Motor neuron (in vitro differentiated cells): Measurements from ENCODE around the gene TCF20. TPM values are rescaled to one million over a fixed set of nuclear protein-coding genes. Genes with fewer than 3 reads are reported as not detected.

Source experiments
- ATAC-seq, 8 experiments: fragments of 200-7000 bp; cut with Tn5 transposase; replicated peaks in 6 of 8; 2 replicates each; pipeline ENCODE4 v1.8.0; 2021; ENCODE audit warnings: mild to moderate bottlenecking in 8 of 8, moderate library complexity in 8 of 8
- H3K27ac ChIP-seq, 2 donors: fragments of 250-450 bp; sonication (Bioruptor Pico); 2 replicates each; pipeline ENCODE4 v1.9.0; 2021; ENCODE audit warnings: antibody characterized with exemption in 2 of 2, mild to moderate bottlenecking in 2 of 2, moderate library complexity in 1 of 2
- H3K4me1 ChIP-seq, 2 donors: fragments of 250-450 bp; sonication (Bioruptor Pico); replicated peaks in 1 of 2; 2 replicates each; pipeline ENCODE4 v1.6.1; 2021; ENCODE audit warnings: antibody characterized with exemption in 2 of 2, mild to moderate bottlenecking in 2 of 2, moderate library complexity in 1 of 2
- H3K4me3 ChIP-seq, 5 donors: fragments of 250-450 bp; sonication (Bioruptor Pico); 2 replicates each; pipeline ENCODE4 v1.9.0; 2021; ENCODE audit warnings: antibody characterized with exemption in 5 of 5, mild to moderate bottlenecking in 5 of 5, moderate library complexity in 4 of 5
- WGBS, 10 experiments: fragments of 450-650 bp; shearing (Covaris generic); methylation state at CpG; one replicate each; pipeline ENCODE4 v1.0.0; 2022; 5-methylcytosine and 5-hydroxymethylcytosine counted together
- in situ Hi-C, 9 experiments: fragments of 400-800 bp; cut with MboI; loops; one replicate each; pipeline ENCODE4 v1.15.0; 2021; ENCODE audit warnings: low sequenced_read_pairs in 9 of 9, low pct_unique_long_range_greater_than_20kb in 2 of 9; ENCODE audit not compliant: unreplicated experiment in 9 of 9
- total RNA-seq, 8 experiments: library from RNA; unstranded; fragments of 300-600 nt; gene quantifications; 2 replicates each; pipeline versions ENCODE4 v1.2.3 to v1.2.4, GENCODE V29; 2022

The TCF20 gene
- total RNA-seq, 8 experiments from 2014 or later, result 27.1 to 46.3 (median 42.1) TPM

- no peak for ATAC-seq
- in situ Hi-C loops, result no loop called here
- Histone ChIP-seq H3K27ac (no peak overlapping the region), H3K4me3 (no peak overlapping the region), H3K4me1 (peaks cover 10 to 16% of the 10 kb centered on the region in 2 donors)
- WGBS, 10 experiments, result 50 to 93% (median 88%) methylated on average over 1 to 2 of the region's 2 CpGs; no CpG with 5 or more reads in 2 of the 10 experiments
Observed at GRCh38 chr22:42265321-42265720, 5.1 kb downstream of the TCF20 start.

- no peak for ATAC-seq
- 67 to 100% (median 100%) methylated on average over 1 to 2 of the region's 5 CpGs; no CpG with 5 or more reads in 4 of the 10 experiments for WGBS, 10 experiments
- in situ Hi-C loops, result no loop called here
- Histone ChIP-seq H3K4me1 (peaks cover 9 to 15% of the 10 kb centered on the region in 2 donors), H3K4me3 (no peak overlapping the region), H3K27ac (no peak overlapping the region)
Observed at GRCh38 chr22:42263944-42264343, 6.5 kb downstream of the TCF20 start.

- Histone ChIP-seq H3K4me3 (no peak overlapping the region), H3K4me1 (peaks cover 0 to 5% of the 10 kb centered on the region in 2 donors), H3K27ac (no peak overlapping the region)
- WGBS, 10 experiments, result 83 to 100% (median 94%) methylated on average over 1 to 4 of the region's 4 CpGs; no CpG with 5 or more reads in 3 of the 10 experiments
- in situ Hi-C loops, result no loop called here
- ATAC-seq, result no peak
Observed at GRCh38 chr22:42262964-42263363, 7.5 kb downstream of the TCF20 start.

GRCh38 chr22:42261296-42261695 is 9.2 kb downstream of the TCF20 start:
- ATAC-seq, result no peak
- H3K4me3 ChIP-seq, result no peak overlapping the region
- in situ Hi-C loops, result no loop called here
- H3K27ac ChIP-seq, result no peak overlapping the region
- WGBS, 10 experiments, result 80 to 100% (median 90%) methylated on average over 1 of the region's 1 CpG; no CpG with 5 or more reads in 3 of the 10 experiments
- H3K4me1 ChIP-seq, result peaks cover 0 to 4% of the 10 kb centered on the region in 2 donors

- in situ Hi-C loops, result no loop called here
- WGBS, 10 experiments, result 50 to 100% (median 91%) methylated on average over 1 to 4 of the region's 5 CpGs; no CpG with 5 or more reads in 2 of the 10 experiments
- Histone ChIP-seq H3K27ac (no peak overlapping the region), H3K4me1 (no peaks in the 10 kb centered on the region), H3K4me3 (no peak overlapping the region)
- ATAC-seq, result no peak
Observed at GRCh38 chr22:42258126-42258525, 12.3 kb downstream of the TCF20 start.

- WGBS, 10 experiments, result 57 to 100% (median 100%) methylated on average over 1 to 2 of the region's 2 CpGs
- no peaks in the 10 kb centered on the region for H3K4me1 ChIP-seq
- in situ Hi-C loops, result no loop called here
- no peak overlapping the region for H3K27ac ChIP-seq
- no peak for ATAC-seq
- no peak overlapping the region for H3K4me3 ChIP-seq
Observed at GRCh38 chr22:42257386-42257785, 13.1 kb downstream of the TCF20 start.

- in situ Hi-C loops, result no loop called here
- ATAC-seq, result no peak
- 74 to 100% (median 97%) methylated on average over 1 to 5 of the region's 5 CpGs; no CpG with 5 or more reads in 2 of the 10 experiments for WGBS, 10 experiments
- Histone ChIP-seq H3K4me3 (no peak overlapping the region), H3K27ac (no peak overlapping the region), H3K4me1 (no peaks in the 10 kb centered on the region)
Observed at GRCh38 chr22:42256930-42257329, 13.5 kb downstream of the TCF20 start.

- no peaks in the 10 kb centered on the region for H3K4me1 ChIP-seq
- 43 to 100% (median 90%) methylated on average over 1 to 2 of the region's 2 CpGs; no CpG with 5 or more reads in 1 of the 10 experiments for WGBS, 10 experiments
- peak in 1 of 8 experiments; percentile 19 for ATAC-seq
- no peak overlapping the region for H3K27ac ChIP-seq
- H3K4me3 ChIP-seq, result no peak overlapping the region
- in situ Hi-C loops, result no loop called here
Observed at GRCh38 chr22:42256220-42256619, 14.2 kb downstream of the TCF20 start.

GRCh38 chr22:42249831-42250230 is 20.6 kb downstream of the TCF20 start:
- in situ Hi-C loops, result no loop called here
- Histone ChIP-seq H3K4me3 (no peak overlapping the region), H3K27ac (no peak overlapping the region), H3K4me1 (peaks cover 0 to 3% of the 10 kb centered on the region in 2 donors)
- WGBS, 10 experiments, result 80 to 100% (median 95%) methylated on average over 1 to 3 of the region's 4 CpGs; no CpG with 5 or more reads in 3 of the 10 experiments
- ATAC-seq, result no peak

- ATAC-seq, result peak in 1 of 8 experiments; percentile 19
- Histone ChIP-seq H3K4me1 (peaks cover 0 to 3% of the 10 kb centered on the region in 2 donors), H3K4me3 (no peak overlapping the region), H3K27ac (no peak overlapping the region)
- in situ Hi-C loops, result no loop called here
- 0 to 100% (median 60%) methylated on average over 1 of the region's 1 CpG; no CpG with 5 or more reads in 6 of the 10 experiments for WGBS, 10 experiments
Observed at GRCh38 chr22:42248995-42249394, 21.5 kb downstream of the TCF20 start.

- ATAC-seq, result no peak
- no peak overlapping the region for H3K4me3 ChIP-seq
- in situ Hi-C loops, result no loop called here
Observed at GRCh38 chr22:42247596-42247995, 22.9 kb downstream of the TCF20 start.

GRCh38 chr22:42243802-42244060 is 26.7 kb downstream of the TCF20 start:
- in situ Hi-C loops, result no loop called here
- Histone ChIP-seq H3K4me3 (no peak overlapping the region), H3K27ac (no peak overlapping the region), H3K4me1 (no peaks in the 10 kb centered on the region)
- ATAC-seq, result no peak

More at GRCh38 chr22:42247596-42247995, 22.9 kb downstream of the TCF20 start:
- Histone ChIP-seq H3K27ac (no peak overlapping the region), H3K4me1 (peaks cover 0 to 3% of the 10 kb centered on the region in 2 donors)
- WGBS, 10 experiments, result 83 to 100% (median 100%) methylated on average over 1 to 3 of the region's 3 CpGs; no CpG with 5 or more reads in 2 of the 10 experiments

- WGBS, 10 experiments, result 60 to 100% (median 90%) methylated on average over 1 to 6 of the region's 6 CpGs
- Histone ChIP-seq H3K27ac (no peak overlapping the region), H3K4me3 (no peak overlapping the region), H3K4me1 (no peaks in the 10 kb centered on the region)
- in situ Hi-C loops, result no loop called here
- no peak for ATAC-seq
Observed at GRCh38 chr22:42236848-42237247, 33.6 kb downstream of the TCF20 start.

GRCh38 chr22:42236268-42236667 is 34.2 kb downstream of the TCF20 start:
- H3K27ac ChIP-seq, result no peak overlapping the region
- in situ Hi-C loops, result no loop called here
- ATAC-seq, result no peak
- H3K4me3 ChIP-seq, result no peak overlapping the region
- 17 to 100% (median 69%) methylated on average over 1 to 4 of the region's 4 CpGs for WGBS, 10 experiments
- no peaks in the 10 kb centered on the region for H3K4me1 ChIP-seq
